ENCODE measurements around the gene TIMM17B.

TIMM17B gene

DNA sequence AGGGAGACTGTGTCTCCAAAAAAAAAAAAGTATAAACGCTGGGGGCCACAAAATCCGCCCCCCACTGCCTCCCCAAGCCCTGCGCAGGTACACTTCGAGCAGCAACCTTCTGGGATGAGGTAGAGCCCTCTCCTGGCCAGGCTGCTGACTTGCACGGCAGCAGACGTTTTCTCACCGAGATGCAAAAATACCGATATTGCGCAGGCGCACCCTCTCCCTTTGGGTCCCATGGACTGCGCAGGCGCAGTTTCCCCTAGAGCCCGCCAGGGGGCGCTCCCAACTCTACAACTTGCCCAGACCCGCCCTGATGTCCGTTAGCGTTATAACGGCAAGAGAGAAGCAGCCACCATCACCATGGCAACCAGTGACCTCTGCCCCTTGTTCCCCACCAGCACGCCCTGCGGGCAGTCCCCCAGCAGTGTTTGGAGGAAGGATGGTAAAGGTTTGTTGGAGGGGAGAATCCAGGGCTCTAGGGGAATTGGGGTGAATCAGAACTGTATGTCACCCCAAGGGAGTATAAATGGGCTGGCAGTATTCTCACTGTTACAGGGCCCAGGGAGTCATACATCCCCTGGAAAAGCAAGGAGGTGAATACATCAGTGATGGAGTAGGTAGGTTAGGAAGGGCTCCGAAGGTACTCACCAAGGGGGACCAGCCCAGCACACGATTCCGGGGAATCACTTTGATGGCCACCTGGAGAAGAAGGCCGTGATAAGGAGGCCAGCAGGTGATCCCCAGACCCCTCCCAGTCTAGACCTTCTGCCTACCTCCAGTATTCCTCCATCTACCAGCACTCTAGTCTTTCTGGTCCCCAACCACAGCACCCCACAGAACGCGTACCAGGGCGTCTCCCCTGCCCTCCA is 19.8 kb upstream of the TIMM17B start:
- peaks cover 51% of the 10 kb centered on the region for H3K36me3 ChIP-seq (ENCODE audit: insufficient read depth, low read depth, low read length)
- peak overlapping the region; percentile 5 for H3K27ac ChIP-seq (ENCODE audit: low read length)
- H3K4me3 ChIP-seq (ENCODE audit: low read length): peak overlapping the region; percentile 89
- H3K9me3 ChIP-seq (ENCODE audit: insufficient read depth, low read depth, low read length): no peaks in the 10 kb centered on the region
- H3K9ac ChIP-seq (ENCODE audit: low read depth, low read length): peak overlapping the region; percentile 85; the same call in 1 of the 2 replicates
- H3K4me1 ChIP-seq (ENCODE audit: insufficient read depth, low read length): peaks cover 12% of the 10 kb centered on the region
- H3K27me3 ChIP-seq (ENCODE audit: insufficient read depth, low read length): no peaks in the 10 kb centered on the region

DNA sequence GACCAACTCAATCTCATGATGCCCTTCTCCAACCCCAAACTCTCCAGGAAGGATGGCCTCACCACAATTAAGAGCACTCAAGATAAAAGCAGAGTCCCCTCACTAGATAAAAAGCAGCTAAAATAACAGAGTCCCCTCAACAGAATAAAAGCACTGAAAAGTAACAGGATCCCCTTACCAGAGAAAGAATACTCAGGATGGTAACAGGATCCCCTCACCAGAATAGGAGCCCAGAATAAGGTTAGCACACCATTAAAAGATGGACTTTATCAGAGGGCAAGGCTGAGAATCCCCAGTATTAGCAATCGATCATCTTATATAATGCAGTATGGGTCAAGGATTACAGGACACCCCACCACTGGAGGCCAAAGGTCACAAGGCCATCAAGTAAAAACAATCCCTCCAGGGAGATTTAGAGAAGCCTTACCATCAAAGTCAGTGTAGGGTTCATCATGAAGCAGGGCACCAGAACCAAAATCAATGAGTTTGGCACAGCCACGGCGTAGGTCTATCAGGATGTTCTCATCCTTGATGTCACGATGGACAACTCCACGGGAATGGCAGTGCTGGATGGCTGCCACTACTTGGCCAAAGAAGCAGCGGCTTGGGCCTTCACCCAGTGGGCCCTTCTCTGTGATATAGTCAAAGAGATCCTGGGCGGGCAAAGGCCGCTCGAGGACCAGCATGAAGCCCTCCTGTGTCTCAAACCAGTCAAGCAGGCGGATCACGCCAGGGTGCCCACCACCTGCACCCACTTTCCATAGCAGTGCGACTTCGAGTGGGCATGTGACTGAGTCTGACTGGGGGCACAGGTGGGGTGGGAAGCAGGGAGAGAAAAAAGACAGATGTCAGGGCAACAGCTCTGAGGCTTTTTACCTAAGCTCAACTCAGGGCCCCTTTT is 17.3 kb upstream of the TIMM17B start:
- no peaks in the 10 kb centered on the region for H3K27me3 ChIP-seq (ENCODE audit: insufficient read depth, low read length)
- H3K27ac ChIP-seq (ENCODE audit: low read length): no peak overlapping the region
- H3K4me3 ChIP-seq (ENCODE audit: low read length): peak overlapping the region; percentile 89; the same call in 1 of the 2 replicates
- H3K36me3 ChIP-seq (ENCODE audit: insufficient read depth, low read depth, low read length): peaks cover 46% of the 10 kb centered on the region
- no peak overlapping the region for H3K9ac ChIP-seq (ENCODE audit: low read depth, low read length)
- H3K4me1 ChIP-seq (ENCODE audit: insufficient read depth, low read length): peaks cover 2% of the 10 kb centered on the region; the same call in 1 of the 2 replicates
- no peaks in the 10 kb centered on the region for H3K9me3 ChIP-seq (ENCODE audit: insufficient read depth, low read depth, low read length)

DNA sequence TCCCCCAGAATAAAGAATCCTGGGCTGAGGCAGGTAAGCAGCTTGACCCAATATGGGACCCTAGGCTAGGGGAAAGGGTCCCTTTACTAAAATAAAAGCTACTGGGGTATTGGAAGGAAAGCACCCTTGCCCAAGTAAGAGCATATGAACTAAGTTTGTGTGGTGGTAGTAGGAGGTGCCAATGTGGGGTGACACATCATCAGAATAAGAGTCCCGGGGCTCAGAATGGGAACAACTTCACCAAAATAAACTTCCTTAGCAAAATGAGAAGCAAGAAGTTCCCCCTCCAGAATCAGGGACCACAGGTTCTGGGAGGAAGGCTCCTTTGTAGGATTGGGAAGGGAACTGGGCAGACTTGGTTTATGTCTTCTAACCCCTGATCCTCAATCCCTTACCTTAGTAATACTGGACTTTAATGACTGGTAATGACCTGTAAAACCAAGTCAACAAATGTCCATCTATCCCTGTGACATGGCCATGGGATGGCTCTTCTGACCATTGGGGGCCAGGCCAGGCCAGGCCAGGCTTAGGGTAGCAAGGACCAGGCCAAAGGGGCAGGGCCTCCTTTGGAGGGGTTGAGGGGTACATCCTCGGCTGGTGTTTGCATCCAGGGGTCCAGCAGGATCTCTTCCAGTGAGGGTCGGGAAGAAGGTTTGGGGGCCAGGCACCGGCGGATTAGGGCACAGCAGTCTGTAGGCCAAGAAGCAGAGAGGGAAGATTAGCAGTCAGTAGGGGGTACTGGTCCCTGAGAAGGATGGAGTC is 16.2 kb upstream of the TIMM17B start:
- no peaks in the 10 kb centered on the region for H3K9me3 ChIP-seq (ENCODE audit: insufficient read depth, low read depth, low read length)
- H3K9ac ChIP-seq (ENCODE audit: low read depth, low read length): no peak overlapping the region
- no peak overlapping the region for H3K27ac ChIP-seq (ENCODE audit: low read length)
- H3K4me3 ChIP-seq (ENCODE audit: low read length): peak overlapping the region; percentile 22; the same call in 1 of the 2 replicates
- no peaks in the 10 kb centered on the region for H3K4me1 ChIP-seq (ENCODE audit: insufficient read depth, low read length)
- peaks cover 46% of the 10 kb centered on the region for H3K36me3 ChIP-seq (ENCODE audit: insufficient read depth, low read depth, low read length)
- no peaks in the 10 kb centered on the region for H3K27me3 ChIP-seq (ENCODE audit: insufficient read depth, low read length)

DNA sequence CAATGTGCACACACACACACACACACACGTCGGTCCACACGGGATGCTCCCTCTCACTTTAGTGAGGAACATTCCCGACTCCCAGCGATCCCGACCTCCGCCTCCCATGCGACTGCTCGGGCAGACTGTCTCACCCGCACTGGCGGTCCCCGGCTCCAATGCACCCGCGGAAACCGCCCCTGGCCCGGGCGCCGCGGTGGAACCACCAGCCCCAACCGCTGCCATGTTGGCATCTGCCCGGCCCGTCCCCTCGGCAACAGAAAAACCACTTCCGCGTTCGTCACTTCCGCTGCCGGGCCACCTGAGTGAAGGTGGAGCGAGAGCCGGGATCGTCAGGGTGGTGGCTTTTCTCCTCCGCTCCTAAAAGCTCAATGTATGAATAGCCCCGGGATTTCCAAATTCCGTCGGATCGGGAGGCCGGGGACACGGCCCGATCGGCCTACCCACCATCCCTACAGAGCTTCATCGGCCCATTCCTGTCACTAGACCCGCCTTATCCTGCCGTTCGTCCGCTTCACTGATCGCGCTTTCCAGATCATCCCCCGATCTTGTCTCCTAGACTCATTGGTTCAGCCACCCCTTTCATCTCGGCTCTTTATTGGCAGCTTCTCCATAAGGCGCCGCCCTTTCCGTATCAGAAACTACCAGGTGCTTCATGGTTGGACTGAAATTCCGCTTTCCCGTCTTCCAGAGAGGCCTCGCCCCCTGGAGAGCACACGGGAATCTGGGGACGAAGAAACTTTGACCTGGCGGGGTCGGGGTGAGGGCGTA is 14.0 kb upstream of the TIMM17B start, which contains the start of gene SLC35A2:
SLC35A2 (minus strand) TSS at position 235 of the 771 bp plus-strand sequence; CDS start at position 225, 10 bp downstream.
- no peaks in the 10 kb centered on the region for H3K4me1 ChIP-seq (ENCODE audit: insufficient read depth, low read length)
- H3K27ac ChIP-seq (ENCODE audit: low read length): no peak within 1 kb of the TSS
- H3K27me3 ChIP-seq (ENCODE audit: insufficient read depth, low read length): no peaks in the 10 kb centered on the region
- H3K4me3 ChIP-seq (ENCODE audit: low read length): peak within 1 kb of the TSS; percentile 81
- H3K9me3 ChIP-seq (ENCODE audit: insufficient read depth, low read depth, low read length): no peaks in the 10 kb centered on the region
- H3K9ac ChIP-seq (ENCODE audit: low read depth, low read length): peak within 1 kb of the TSS; percentile 82
- H3K36me3 ChIP-seq (ENCODE audit: insufficient read depth, low read depth, low read length): peaks cover 39% of the 10 kb centered on the region

DNA sequence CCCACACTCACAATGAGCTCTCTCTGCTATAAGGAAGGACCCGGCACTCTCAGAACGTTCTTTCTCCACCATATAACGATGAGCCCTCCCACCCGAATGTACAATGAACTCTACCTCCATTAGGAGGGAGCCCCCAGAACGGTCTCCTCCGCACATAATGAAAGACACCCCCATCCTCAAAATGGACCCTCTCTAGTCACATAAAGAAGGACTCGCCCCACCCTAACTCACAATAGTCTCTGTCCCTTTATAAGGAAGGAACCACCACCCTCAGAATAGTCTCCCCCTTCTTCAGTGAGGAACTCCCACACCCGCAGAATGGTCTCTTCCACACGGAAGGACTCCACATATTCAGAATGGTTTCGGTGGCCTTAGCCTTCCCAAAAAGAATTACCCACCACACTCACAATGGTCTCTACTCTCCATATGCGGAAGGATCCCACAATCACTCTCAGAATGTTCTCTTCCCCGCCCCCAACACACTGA is 13.4 kb upstream of the TIMM17B start:
- H3K9ac ChIP-seq (ENCODE audit: low read depth, low read length): peak overlapping the region; percentile 82
- no peaks in the 10 kb centered on the region for H3K27me3 ChIP-seq (ENCODE audit: insufficient read depth, low read length)
- H3K36me3 ChIP-seq (ENCODE audit: insufficient read depth, low read depth, low read length): peaks cover 41% of the 10 kb centered on the region
- no peaks in the 10 kb centered on the region for H3K4me1 ChIP-seq (ENCODE audit: insufficient read depth, low read length)
- peak overlapping the region; percentile 81 for H3K4me3 ChIP-seq (ENCODE audit: low read length)
- no peaks in the 10 kb centered on the region for H3K9me3 ChIP-seq (ENCODE audit: insufficient read depth, low read depth, low read length)
- H3K27ac ChIP-seq (ENCODE audit: low read length): no peak overlapping the region

DNA sequence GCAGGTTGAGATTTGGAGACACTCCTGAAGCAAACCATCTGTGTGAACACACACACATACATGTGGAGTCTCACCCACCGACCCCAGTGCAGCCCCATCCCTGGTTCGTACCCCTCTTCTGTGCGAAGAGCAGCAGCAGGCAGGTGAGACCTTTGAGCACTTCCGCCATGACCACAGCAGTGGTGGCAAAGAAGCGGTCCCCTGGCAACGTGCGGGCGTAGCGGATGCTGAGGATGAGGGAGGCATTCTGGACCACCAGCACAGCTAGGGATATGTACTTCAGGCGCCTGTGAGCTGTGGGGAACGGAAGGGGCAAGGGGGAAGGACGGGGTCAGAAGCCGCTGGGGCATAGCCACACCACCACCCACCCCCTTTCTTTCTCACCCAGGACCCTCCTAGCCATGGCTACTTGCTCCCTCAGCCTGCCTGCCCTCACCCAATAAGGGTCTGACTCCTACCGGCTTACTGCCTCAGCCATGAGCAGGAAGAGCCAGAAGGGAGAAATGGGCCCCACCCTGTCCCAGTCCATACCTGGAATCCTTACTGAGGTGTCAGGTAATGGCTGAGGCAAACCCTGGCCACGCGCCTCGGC is 12.2 kb upstream of the TIMM17B start:
- Histone ChIP-seq H3K9me3 (ENCODE audit: insufficient read depth, low read depth, low read length) (no peaks in the 10 kb centered on the region), H3K4me1 (ENCODE audit: insufficient read depth, low read length) (no peaks in the 10 kb centered on the region), H3K36me3 (ENCODE audit: insufficient read depth, low read depth, low read length) (peaks cover 34% of the 10 kb centered on the region), H3K4me3 (ENCODE audit: low read length) (no peak overlapping the region), H3K27me3 (ENCODE audit: insufficient read depth, low read length) (no peaks in the 10 kb centered on the region), H3K27ac (ENCODE audit: low read length) (no peak overlapping the region), H3K9ac (ENCODE audit: low read depth, low read length) (no peak overlapping the region)

DNA sequence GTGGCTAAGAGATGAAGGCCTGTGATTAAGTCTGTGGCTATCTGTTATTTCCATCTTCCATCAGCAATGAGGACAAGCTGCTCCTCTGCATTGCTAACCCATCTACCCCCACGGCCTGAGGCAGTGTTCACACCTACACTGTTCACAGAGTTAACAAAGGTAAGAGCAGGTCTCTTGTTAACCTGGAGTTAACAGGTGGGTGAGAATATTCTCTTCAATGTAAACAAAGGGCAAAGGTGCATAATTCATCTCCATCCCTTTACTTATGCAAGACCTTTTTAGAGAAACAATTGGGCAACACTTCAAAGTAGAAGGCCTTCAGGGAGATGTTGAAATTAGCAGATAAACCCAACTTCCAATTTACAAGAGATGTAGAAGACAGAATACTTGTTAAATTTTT is 11.0 kb upstream of the TIMM17B start:
- Histone ChIP-seq H3K4me3 (ENCODE audit: low read length) (no peak overlapping the region), H3K27me3 (ENCODE audit: insufficient read depth, low read length) (no peaks in the 10 kb centered on the region), H3K9ac (ENCODE audit: low read depth, low read length) (no peak overlapping the region), H3K9me3 (ENCODE audit: insufficient read depth, low read depth, low read length) (no peaks in the 10 kb centered on the region), H3K36me3 (ENCODE audit: insufficient read depth, low read depth, low read length) (peaks cover 28% of the 10 kb centered on the region), H3K4me1 (ENCODE audit: insufficient read depth, low read length) (no peaks in the 10 kb centered on the region), H3K27ac (ENCODE audit: low read length) (no peak overlapping the region)

DNA sequence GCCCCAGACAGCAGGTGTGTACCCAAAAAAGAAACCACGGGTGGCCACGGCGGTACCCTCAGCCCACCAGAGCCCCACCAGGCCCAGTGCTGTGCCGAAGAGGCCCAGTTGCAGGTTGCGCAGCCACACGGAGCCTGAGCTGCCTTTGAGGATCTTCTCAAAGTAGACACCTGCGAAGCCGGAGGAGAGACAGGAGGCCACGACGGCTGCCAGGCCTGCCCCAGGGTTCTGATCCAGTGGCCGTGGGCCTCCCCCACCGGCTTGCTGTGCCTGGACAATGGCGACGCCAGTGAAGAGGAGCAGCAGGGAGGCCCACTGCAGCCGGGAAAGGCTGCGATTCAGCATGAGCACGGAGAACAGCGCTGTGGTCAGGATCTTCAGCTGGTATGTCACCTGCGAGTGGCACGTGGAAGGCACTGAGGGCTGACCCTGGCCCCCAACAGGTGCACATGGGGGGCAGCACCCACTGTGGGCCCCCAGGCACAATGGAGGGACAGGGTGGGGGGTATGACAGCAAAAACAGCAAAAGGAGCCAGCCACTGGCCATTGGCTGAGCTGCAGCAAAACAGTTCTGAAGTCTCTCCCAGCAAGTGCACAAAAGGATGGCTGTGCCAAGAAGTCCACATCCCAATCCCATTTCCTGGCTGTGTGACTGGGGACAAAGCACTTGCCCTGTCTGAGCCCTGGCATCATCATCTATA is 7.7 kb upstream of the TIMM17B start:
- no peaks in the 10 kb centered on the region for H3K27me3 ChIP-seq (ENCODE audit: insufficient read depth, low read length)
- H3K36me3 ChIP-seq (ENCODE audit: insufficient read depth, low read depth, low read length): peaks cover 48% of the 10 kb centered on the region
- H3K9ac ChIP-seq (ENCODE audit: low read depth, low read length): no peak overlapping the region
- no peaks in the 10 kb centered on the region for H3K4me1 ChIP-seq (ENCODE audit: insufficient read depth, low read length)
- no peak overlapping the region for H3K4me3 ChIP-seq (ENCODE audit: low read length)
- no peaks in the 10 kb centered on the region for H3K9me3 ChIP-seq (ENCODE audit: insufficient read depth, low read depth, low read length)
- no peak overlapping the region for H3K27ac ChIP-seq (ENCODE audit: low read length)

DNA sequence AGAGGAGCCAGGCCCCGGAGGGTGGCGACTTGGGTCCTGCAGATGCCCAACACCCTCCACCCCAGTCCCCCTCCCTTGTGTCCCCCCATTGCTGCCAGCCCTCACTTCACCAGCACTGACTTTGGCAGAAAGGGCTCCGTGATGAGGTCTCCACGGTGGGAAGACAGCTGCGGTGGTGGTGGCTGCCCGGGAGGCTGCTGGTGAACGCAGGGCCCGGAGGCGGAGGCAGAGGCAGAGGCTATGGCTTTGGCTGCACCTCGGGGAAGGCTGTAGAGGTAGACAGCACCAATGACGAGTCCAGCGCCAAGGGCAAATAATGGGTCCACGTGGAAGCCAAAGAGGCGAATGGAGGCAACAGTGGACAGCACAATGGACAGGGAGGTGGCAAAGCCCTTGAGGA is 7.1 kb upstream of the TIMM17B start:
- Histone ChIP-seq H3K36me3 (ENCODE audit: insufficient read depth, low read depth, low read length) (peaks cover 49% of the 10 kb centered on the region), H3K9ac (ENCODE audit: low read depth, low read length) (no peak overlapping the region), H3K4me3 (ENCODE audit: low read length) (no peak overlapping the region)

DNA sequence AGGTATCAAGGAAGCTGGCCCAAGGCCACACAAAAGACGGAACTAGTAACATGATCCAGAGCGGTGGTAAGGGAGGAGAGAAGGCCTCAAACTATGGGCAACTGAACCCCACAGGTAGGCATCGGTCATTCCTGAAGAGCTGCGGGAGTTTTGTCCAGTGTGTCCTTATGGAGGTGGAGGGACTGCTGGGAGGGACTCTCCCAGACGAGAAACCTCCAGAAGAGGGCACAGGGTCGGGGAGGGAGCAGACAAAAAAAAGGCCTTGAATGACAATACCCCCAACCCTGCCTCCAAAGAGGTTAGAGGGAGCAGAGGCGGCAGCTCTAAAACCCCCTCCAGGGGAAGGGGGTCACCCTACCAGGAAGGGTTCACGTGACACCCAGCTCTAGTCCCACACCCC is 6.6 kb upstream of the TIMM17B start:
- H3K27ac ChIP-seq (ENCODE audit: low read length): no peak overlapping the region
- no peak overlapping the region for H3K9ac ChIP-seq (ENCODE audit: low read depth, low read length)
- H3K9me3 ChIP-seq (ENCODE audit: insufficient read depth, low read depth, low read length): no peaks in the 10 kb centered on the region
- no peaks in the 10 kb centered on the region for H3K4me1 ChIP-seq (ENCODE audit: insufficient read depth, low read length)
- no peaks in the 10 kb centered on the region for H3K27me3 ChIP-seq (ENCODE audit: insufficient read depth, low read length)
- H3K4me3 ChIP-seq (ENCODE audit: low read length): no peak overlapping the region
- peaks cover 54% of the 10 kb centered on the region for H3K36me3 ChIP-seq (ENCODE audit: insufficient read depth, low read depth, low read length)

More for the DNA sequence above, 7.1 kb upstream of the TIMM17B start:
- H3K9me3 ChIP-seq (ENCODE audit: insufficient read depth, low read depth, low read length): no peaks in the 10 kb centered on the region
- H3K4me1 ChIP-seq (ENCODE audit: insufficient read depth, low read length): no peaks in the 10 kb centered on the region
- no peak overlapping the region for H3K27ac ChIP-seq (ENCODE audit: low read length)
- H3K27me3 ChIP-seq (ENCODE audit: insufficient read depth, low read length): no peaks in the 10 kb centered on the region

Data from iPS-20b (cell line).